IMR-90 (cell line): ENCODE results near the gene PITRM1. TPM values are rescaled to one million over a fixed set of nuclear protein-coding genes. Genes with fewer than 3 reads are reported as not detected.

ENCODE experiments used
- ATAC-seq: fragments of 200-7000 bp; cut with Tn5 transposase; 2 replicates; pipeline ENCODE4 v1.9.1; 2020; ENCODE audit warnings: low read depth, mild to moderate bottlenecking, moderate library complexity
- BruUV-seq: library from RNA; stranded (reverse); fragments of 400-500 nt; replicated peaks from 2 replicates; lab custom pipeline; 2021; lab: Mats Ljungman, UMichigan
- CTCF ChIA-PET: fragments of 300-600 bp; formaldehyde crosslinking; extraction: SDS; loops from one replicate; lab custom pipeline; 2021; ENCODE audit warnings: antibody characterized with exemption; lab: Yijun Ruan, JAX
- POLR2A ChIA-PET: fragments of 300-600 bp; sonication (Branson Sonifier 250); formaldehyde crosslinking; loops from one replicate; lab custom pipeline; 2022; ENCODE audit warnings: antibody characterized with exemption; ENCODE audit not compliant: unreplicated experiment; lab: Charles Lee
- DNase-seq: peaks from one replicate; pipeline ENCODE4 v3.0.0; 2013
- H2AFZ ChIP-seq: replicated peaks from 2 replicates; pipeline ENCODE3; 2013; ENCODE audit warnings: low read length, mild to moderate bottlenecking; ENCODE audit not compliant: poor library complexity
- H2AK5ac ChIP-seq: 2 replicates; pipeline ENCODE4 v1.6.1; 2013; ENCODE audit warnings: low read depth, low read length, inconsistent platforms
- H2AK9ac ChIP-seq: replicated peaks from 2 replicates; pipeline ENCODE3; 2013; ENCODE audit warnings: mild to moderate bottlenecking, low read depth, low read length, moderate library complexity; ENCODE audit not compliant: poor library complexity
- H2BK120ac ChIP-seq: 2 replicates; pipeline ENCODE4 v1.6.1; 2013; ENCODE audit warnings: low read depth, low read length, inconsistent platforms
- H2BK15ac ChIP-seq: 3 replicates; pipeline ENCODE4 v1.6.1; 2013; ENCODE audit warnings: low read depth, low read length, inconsistent platforms
- H2BK20ac ChIP-seq: 2 replicates; pipeline ENCODE4 v1.6.1; 2013; ENCODE audit warnings: low read depth, mild to moderate bottlenecking, inconsistent platforms, low read length, moderate library complexity
- H2BK5ac ChIP-seq: 2 replicates; pipeline ENCODE4 v1.6.1; 2013; ENCODE audit warnings: mild to moderate bottlenecking, low read depth, low read length, inconsistent platforms; ENCODE audit not compliant: poor library complexity, severe bottlenecking
- H3K14ac ChIP-seq: replicated peaks from 2 replicates; pipeline ENCODE4 v1.6.1; 2013; ENCODE audit warnings: low read depth, low read length, inconsistent platforms
- H3K18ac ChIP-seq: 2 replicates; pipeline ENCODE4 v1.6.1; 2013; ENCODE audit warnings: low read depth, low read length, control low read depth
- H3K23ac ChIP-seq: 2 replicates; pipeline ENCODE4 v1.6.1; 2013; ENCODE audit warnings: low read depth, low read length, inconsistent platforms
- H3K27ac ChIP-seq: 2 replicates; pipeline ENCODE4 v1.5.1; 2013; ENCODE audit warnings: mild to moderate bottlenecking, control low read depth, low read length; ENCODE audit not compliant: insufficient read depth
- H3K27me3 ChIP-seq: 2 replicates; pipeline ENCODE4 v1.6.1; 2013; ENCODE audit warnings: low read length; ENCODE audit not compliant: control insufficient read depth, insufficient read depth
- H3K36me3 ChIP-seq: 2 replicates; pipeline ENCODE4 v1.6.1; 2013; ENCODE audit warnings: low read length, mixed read lengths; ENCODE audit not compliant: control insufficient read depth, insufficient read depth
- H3K4ac ChIP-seq: 2 replicates; pipeline ENCODE4 v1.6.1; 2013; ENCODE audit warnings: low read depth, low read length, inconsistent platforms
- H3K4me1 ChIP-seq: 2 replicates; pipeline ENCODE4 v1.6.1; 2013; ENCODE audit warnings: low read length, mixed read lengths; ENCODE audit not compliant: control insufficient read depth, insufficient read depth
- H3K4me2 ChIP-seq: 2 replicates; pipeline ENCODE4 v1.6.1; 2013; ENCODE audit warnings: low read depth, mild to moderate bottlenecking, control low read depth, low read length, moderate library complexity
- H3K4me3 ChIP-seq: 2 replicates; pipeline ENCODE4 v1.5.1; 2013; ENCODE audit warnings: low read depth, mild to moderate bottlenecking, control low read depth, low read length, moderate library complexity; ENCODE audit not compliant: insufficient read depth
- H3K56ac ChIP-seq: 2 replicates; pipeline ENCODE4 v1.6.1; 2013; ENCODE audit warnings: low read length, inconsistent platforms; ENCODE audit not compliant: insufficient read depth; ENCODE audit errors: extremely low read depth
- H3K79me1 ChIP-seq, 2 experiments: 2 replicates each; pipeline ENCODE4 v1.6.1; 2013; ENCODE audit warnings: low read length in 2 of 2, inconsistent platforms in 1 of 2, low read depth in 1 of 2
- H3K9ac ChIP-seq: 2 replicates; pipeline ENCODE4 v1.6.1; 2013; ENCODE audit warnings: low read depth, low read length, control low read depth
- H3K9me1 ChIP-seq: 2 replicates; pipeline ENCODE4 v1.6.1; 2013; ENCODE audit warnings: low read length, inconsistent platforms; ENCODE audit not compliant: insufficient read depth
- H3K9me3 ChIP-seq: 2 replicates; pipeline ENCODE4 v1.6.1; 2013; ENCODE audit warnings: low read length; ENCODE audit not compliant: control insufficient read depth, insufficient read depth
- H4K20me1 ChIP-seq: 2 replicates; pipeline ENCODE4 v1.6.1; 2013; ENCODE audit warnings: low read length, inconsistent platforms; ENCODE audit not compliant: insufficient read depth
- H4K5ac ChIP-seq: 2 replicates; pipeline ENCODE4 v1.6.1; 2013; ENCODE audit warnings: mild to moderate bottlenecking, low read depth, low read length, control low read depth
- H4K8ac ChIP-seq, 2 experiments: 2 replicates each; pipeline ENCODE4 v1.6.1; 2013; ENCODE audit warnings: low read depth in 2 of 2, low read length in 2 of 2, control low read depth in 1 of 2, inconsistent platforms in 1 of 2
- H4K91ac ChIP-seq: 2 replicates; pipeline ENCODE4 v1.6.1; 2013; ENCODE audit warnings: low read depth, low read length, inconsistent platforms; ENCODE audit not compliant: insufficient read depth
- NFE2L2 ChIP-seq: fragments of 150-350 bp; IDR thresholded peaks from 2 replicates; pipeline ENCODE4 v1.6.1; 2016; ENCODE audit warnings: low read depth, mild to moderate bottlenecking, low read length
- WGBS, 2 experiments: methylation state at CpG; one replicate each; pipeline versions ENCODE4 v1.1.5 to v1.1.7; 2013; ENCODE audit warnings: missing lambda C conversion rate in 2 of 2; ENCODE audit not compliant: insufficient read length in 1 of 2; ENCODE audit errors: extremely low coverage in 2 of 2; 5-methylcytosine and 5-hydroxymethylcytosine counted together
- dilution Hi-C: fragments of 300-500 bp; cut with HindIII; formaldehyde crosslinking; loops from one replicate; pipeline ENCODE4 v1.14.3; 2018; ENCODE audit warnings: low sequenced_read_pairs; ENCODE audit not compliant: unreplicated experiment
- in situ Hi-C: fragments of 300-500 bp; cut with MboI; formaldehyde crosslinking; loops from 3 replicates; pipeline ENCODE4 v1.14.3; 2019; ENCODE audit warnings: low sequenced_read_pairs, inconsistent platforms, mixed read lengths
- intact Hi-C: fragments of 100-400 bp; cut with micrococcal nuclease; formaldehyde crosslinking; loops from 2 replicates; pipeline ENCODE4 v1.10.0; 2022
- polyA plus RNA-seq, 3 experiments: library from polyadenylated mRNA; depleted of rRNA; stranded (reverse); fragments of >200 nt; gene quantifications; 2 replicates each; pipeline ENCODE4 v1.2.3, GENCODE V29; 2012; ENCODE audit warnings: low replicate concordance in 1 of 3
- total RNA-seq: library from RNA; depleted of rRNA; stranded (reverse); fragments of >200 nt; gene quantifications from 2 replicates; pipeline ENCODE4 v1.2.3, GENCODE V29; 2012

The PITRM1 gene
- total and polyA plus RNA-seq, 2 of the 4 experiments (the other 2 are of a cell fraction), result 97.1 to 124 TPM

GRCh38 chr10:3148994-3149393 lies 23.6 kb downstream of the PITRM1 start:
- no peak overlapping the region for H2AK9ac ChIP-seq
- no peak overlapping the region for H3K4ac ChIP-seq
- no peak overlapping the region for H2BK120ac ChIP-seq
- ChIA-PET POLR2A (no interaction called here), CTCF (no interaction called here)
- no peak overlapping the region for H2AFZ ChIP-seq
- H3K14ac ChIP-seq, result no peak overlapping the region
- no peak overlapping the region for H3K23ac ChIP-seq
- H4K20me1 ChIP-seq, result no peaks in the 10 kb centered on the region; the same call in none of the 2 replicates
- in situ Hi-C loops (no loop called here), intact Hi-C loops (no loop called here), dilution Hi-C loops (no loop called here)
- no peaks in the 10 kb centered on the region for H3K9me3 ChIP-seq
- H3K18ac ChIP-seq, result no peak overlapping the region
- DNase-seq (no peak), ATAC-seq (no peak)
- H3K27ac ChIP-seq, result no peak overlapping the region
- no peak overlapping the region for H4K5ac ChIP-seq
- H2AK5ac ChIP-seq, result no peak overlapping the region
- H2BK20ac ChIP-seq, result no peak overlapping the region
- no peak overlapping the region for H3K4me3 ChIP-seq
- H3K9ac ChIP-seq, result no peak overlapping the region
- H3K9me1 ChIP-seq, result no peaks in the 10 kb centered on the region; the same call in 1 of the 2 replicates
- peaks cover 19 to 27% of the 10 kb centered on the region in 2 experiments for H3K79me1 ChIP-seq
- H3K4me2 ChIP-seq, result no peak overlapping the region
- H4K91ac ChIP-seq, result no peak overlapping the region
- no peaks in the 10 kb centered on the region for H3K4me1 ChIP-seq
- no CpG with 5 or more reads among the region's 9 CpGs for WGBS, 2 experiments
- H3K27me3 ChIP-seq, result no peaks in the 10 kb centered on the region
- H2BK5ac ChIP-seq, result no peak overlapping the region
- TF ChIP-seq NFE2L2, result no peak
- no peak overlapping the region for H4K8ac ChIP-seq
- no peak overlapping the region for H3K56ac ChIP-seq
- H3K36me3 ChIP-seq, result peaks cover 73% of the 10 kb centered on the region
- BruUV-seq, result no TSS peak
- no peak overlapping the region for H2BK15ac ChIP-seq
